GM21723 (cell line): ENCODE measurements around the gene GALK1.
"Not testable (repeated sequence)": the region's sequence is repeated elsewhere in the genome, so short reads cannot be mapped to it uniquely, and the experiment has no call there.

Experiments
- ATAC-seq: cut with Tn5 transposase; IDR thresholded peaks from one replicate; pipeline ENCODE4 v1.9.1; 2021; ENCODE audit warnings: mild to moderate bottlenecking, moderate library complexity; ENCODE audit not compliant: unreplicated experiment

The GALK1 gene

GRCh38 chr17:75764711-75765421, at the start of gene GALK1:
TSS of gene GALK1 (minus strand) at chr17:75765192. CDS start at chr17:75765136, 56 bp downstream.
- ATAC-seq, result peak; percentile 68

DNA sequence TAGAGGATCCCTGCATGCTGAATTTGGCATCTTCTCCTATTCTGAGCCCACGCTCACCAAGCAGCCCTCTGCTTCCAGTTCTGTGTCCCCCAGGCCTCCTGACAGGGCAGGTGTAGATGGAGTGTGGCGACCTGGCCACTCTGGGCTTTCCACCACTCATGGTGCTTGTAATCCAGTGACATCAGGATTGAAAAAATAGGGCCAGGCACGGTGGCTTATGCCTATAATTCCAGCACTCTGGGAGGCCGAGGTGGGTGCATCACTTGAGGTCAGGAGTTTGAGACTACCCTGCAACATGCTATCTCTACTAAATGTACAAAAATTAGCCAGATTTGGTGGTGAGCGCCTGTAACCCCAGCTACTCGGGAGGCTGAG, 49.0 kb upstream of the GALK1 start:
- ATAC-seq, result no peak

- no peak for ATAC-seq
Measured at GRCh38 chr17:75813081-75814020, 48.4 kb upstream of the GALK1 start.

DNA sequence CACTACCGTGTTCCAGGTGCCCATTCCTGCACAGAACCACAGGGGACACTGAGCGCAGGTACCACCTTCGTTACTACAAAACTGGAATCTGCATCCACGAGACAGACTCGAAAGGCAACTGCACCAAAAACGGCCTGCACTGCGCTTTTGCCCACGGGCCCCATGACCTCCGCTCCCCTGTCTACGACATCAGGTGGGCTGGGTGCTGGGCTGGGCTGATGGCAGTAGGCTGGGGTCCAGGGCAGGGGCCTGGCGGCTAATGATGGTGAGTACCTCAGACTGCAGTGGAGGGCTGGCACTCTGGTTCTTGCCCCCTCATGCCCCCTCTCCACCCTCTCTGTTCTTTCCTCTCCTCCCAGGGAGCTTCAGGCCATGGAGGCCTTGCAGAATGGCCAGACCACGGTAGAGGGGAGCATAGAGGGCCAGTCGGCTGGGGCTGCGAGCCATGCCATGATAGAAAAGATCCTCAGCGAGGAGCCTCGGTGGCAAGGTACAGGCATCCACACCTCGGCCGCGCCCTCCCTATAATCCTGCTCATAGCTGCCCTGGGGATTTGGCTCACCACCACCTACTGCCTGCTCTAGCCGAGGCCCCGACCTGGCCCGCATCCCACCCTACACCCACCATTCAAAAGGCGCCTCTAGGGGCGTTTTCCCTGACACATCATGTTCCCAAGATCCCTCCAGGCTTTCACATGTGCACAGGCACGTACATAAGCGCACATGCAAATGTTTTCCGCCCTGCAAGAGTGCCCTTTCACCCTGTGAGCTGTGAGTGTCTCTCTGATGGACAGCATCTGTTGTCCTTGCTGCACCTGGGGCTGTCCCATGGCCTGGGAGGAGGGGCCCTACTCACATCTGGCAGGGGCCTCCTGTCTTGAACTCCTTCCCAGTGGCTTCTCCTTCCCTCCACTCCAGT, 47.4 kb upstream of the GALK1 start:
- no peak for ATAC-seq

DNA sequence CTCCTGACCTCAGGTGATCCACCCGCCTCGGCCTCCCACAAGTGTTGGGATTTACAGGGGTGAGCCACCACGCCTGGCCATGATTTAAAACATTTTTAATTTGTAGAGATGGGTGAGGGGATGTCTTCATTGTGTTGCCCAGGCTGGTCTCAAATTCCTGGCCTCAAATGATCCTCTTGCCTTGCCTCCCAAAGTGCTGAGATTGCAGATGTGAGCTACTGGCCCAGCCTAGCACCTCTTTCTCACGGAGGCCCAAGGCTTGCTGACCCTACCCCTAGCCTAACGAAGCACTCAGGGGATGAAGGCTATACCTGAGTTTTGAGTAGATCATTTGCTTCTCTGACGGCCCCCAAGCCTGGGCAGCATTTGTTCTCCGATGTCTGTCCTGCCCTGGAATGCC, 46.2 kb upstream of the GALK1 start:
- no peak for ATAC-seq

GRCh38 chr17:75810756-75811155, 45.8 kb upstream of the GALK1 start:
- not testable (repeated sequence) for ATAC-seq

- ATAC-seq, result no peak
Measured at GRCh38 chr17:75810216-75810615, 45.2 kb upstream of the GALK1 start.

GRCh38 chr17:75809631-75810111, 44.7 kb upstream of the GALK1 start:
- ATAC-seq, result no peak

- no peak for ATAC-seq
Measured at GRCh38 chr17:75808905-75809621, 44.1 kb upstream of the GALK1 start.

DNA sequence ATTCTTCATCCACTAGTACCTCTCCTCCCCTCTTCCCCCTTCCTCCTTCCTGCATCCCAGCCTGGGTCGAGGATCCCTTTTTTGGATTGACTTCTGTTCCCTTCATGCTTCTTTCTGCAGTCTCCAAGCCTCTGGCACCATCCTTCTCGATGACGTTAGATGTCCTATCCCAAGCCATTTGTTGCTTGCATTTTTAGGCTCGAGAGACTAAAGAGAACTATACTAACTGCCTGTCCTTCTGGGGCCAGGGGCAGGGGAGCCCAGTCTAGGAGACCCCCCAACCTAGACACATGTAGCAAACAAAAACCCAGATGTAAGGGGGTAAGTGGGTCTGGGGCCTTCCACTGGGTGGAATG, 43.5 kb upstream of the GALK1 start:
- no peak for ATAC-seq

DNA sequence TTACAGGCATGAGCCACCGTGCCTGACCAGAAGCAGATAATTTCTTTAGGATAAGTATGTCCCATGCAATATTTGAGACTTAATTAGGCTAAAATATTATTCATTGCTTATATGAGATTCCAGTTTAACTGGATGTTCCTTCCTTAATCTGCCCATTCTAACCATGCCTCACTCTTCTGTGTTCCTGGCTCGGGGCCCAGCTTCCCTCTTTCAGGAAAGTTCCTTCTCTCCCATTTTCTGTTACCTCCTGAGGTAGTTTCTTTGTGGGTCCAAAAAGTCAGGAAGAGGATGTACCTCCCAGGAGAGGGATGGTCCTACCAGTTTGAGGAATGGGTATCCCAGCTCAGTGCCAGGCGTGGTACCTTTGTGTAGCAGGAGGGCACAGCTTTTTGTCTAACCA, 42.9 kb upstream of the GALK1 start:
- no peak for ATAC-seq

DNA sequence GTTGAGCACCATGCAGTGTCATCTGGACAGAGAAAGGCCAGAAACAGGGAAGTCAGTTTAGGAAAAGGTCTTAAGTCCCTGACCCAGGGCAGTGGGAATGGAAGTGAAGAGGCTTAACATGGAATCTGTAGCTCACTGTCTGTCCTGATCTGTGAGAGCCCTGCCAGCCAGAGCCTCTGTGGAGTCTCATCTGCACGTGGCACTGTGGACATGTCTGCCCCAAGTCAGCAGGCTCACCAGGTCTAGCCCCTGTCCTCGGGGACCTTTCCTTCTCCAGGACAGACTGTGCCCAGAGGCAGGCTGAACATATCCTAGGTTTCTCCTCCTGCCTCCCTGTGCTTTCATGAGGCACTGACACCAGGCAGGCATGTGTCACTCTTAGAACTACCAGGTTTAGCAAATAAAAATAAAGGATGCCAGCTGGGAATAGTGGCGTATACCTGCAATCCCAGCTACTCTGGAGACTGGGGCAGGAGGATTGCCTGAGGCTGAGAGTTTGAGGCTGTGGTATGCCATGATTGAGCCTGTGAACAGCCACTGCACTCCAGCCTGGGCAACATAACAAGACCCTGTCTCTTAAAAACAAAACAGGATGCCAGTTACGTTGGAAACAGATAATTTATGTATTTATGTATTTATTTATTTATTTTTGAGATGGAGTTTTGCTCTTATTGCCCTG, 42.0 kb upstream of the GALK1 start:
- no peak for ATAC-seq

- ATAC-seq, result no peak
Measured at GRCh38 chr17:75803883-75804282, 38.9 kb upstream of the GALK1 start.

DNA sequence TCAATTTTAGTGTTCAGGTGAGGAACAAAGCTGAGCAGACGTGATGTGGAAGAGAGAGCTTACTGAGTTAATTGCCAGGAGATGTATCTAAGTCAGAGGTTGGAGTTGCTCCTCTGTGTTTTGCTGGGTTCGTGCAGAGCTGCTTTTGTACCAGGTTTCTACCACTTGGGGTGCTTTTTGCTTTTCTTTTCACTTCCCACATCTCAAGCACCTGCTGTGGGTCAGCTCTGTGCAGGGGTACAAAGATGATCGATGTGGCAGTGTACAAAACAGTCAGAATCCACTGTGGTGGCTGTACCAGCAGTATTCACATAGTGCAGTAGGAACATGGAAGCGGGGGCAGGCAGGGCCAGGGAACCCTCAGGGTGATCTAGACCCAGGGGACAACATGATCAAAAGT, 34.4 kb upstream of the GALK1 start:
- no peak for ATAC-seq

GRCh38 chr17:75795820-75796607, 31.0 kb upstream of the GALK1 start:
- ATAC-seq, result no peak

DNA sequence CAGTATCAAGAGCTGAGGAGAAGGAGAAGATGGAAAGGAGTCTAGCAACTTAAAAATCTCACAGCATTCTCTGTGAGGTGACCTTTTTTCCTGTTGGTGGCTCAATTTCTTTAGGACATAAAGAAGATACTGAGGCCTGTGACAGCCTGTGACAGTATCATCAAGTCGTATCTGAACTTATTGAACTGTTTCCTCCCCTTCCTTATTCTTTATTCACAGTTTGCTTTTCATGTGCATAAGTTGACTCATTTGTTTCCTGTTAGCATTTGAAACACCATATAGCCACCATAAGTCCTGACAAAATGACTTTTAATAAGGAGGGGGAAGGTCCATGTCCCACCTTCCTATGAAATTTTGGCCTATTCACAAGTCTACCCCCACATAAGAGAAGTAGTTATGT, 28.5 kb upstream of the GALK1 start:
- no peak for ATAC-seq

- ATAC-seq, result no peak
Measured at GRCh38 chr17:75791254-75791653, 26.3 kb upstream of the GALK1 start.

GRCh38 chr17:75785016-75785890, 20.3 kb upstream of the GALK1 start:
- ATAC-seq, result peak; percentile 53
